Measurements from ENCODE around the gene CT45A1.
"Not testable (repeated sequence)": the region's sequence is repeated elsewhere in the genome, so short reads cannot be mapped to it uniquely, and the experiment has no call there.

CT45A1 gene, protein sequence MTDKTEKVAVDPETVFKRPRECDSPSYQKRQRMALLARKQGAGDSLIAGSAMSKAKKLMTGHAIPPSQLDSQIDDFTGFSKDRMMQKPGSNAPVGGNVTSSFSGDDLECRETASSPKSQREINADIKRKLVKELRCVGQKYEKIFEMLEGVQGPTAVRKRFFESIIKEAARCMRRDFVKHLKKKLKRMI

DNA sequence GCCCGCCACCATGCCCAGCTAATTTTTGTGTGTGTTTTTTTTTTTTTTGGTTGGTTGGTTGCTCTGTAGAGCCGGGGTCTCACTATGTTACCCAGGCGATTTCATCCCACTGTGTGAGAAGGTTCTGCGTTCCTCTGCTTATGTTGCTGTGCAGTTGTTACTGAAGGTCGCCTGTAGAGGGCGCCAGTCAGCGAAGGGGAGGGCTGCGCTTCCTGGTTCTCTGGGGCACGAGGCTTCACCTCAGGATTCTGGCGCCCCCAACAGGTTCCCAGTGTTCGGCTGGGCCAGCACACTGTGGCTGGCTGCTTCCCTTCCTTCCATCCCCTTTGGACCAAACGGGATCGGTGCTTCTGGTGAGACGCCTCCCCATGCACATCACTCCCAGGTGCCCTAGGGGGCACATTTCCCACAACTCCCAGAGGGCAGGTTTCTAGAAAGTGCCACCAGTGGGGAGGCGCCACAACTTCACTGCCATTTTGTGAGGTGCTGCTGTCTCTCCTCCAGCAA is at the start of gene CT45A1:
CT45A1 (plus strand) TSS at position 457 of the 507 bp plus-strand sequence. CDS start 5,302 bp downstream, outside the sequence.
- DNase-seq, result peak; percentile 81

DNA sequence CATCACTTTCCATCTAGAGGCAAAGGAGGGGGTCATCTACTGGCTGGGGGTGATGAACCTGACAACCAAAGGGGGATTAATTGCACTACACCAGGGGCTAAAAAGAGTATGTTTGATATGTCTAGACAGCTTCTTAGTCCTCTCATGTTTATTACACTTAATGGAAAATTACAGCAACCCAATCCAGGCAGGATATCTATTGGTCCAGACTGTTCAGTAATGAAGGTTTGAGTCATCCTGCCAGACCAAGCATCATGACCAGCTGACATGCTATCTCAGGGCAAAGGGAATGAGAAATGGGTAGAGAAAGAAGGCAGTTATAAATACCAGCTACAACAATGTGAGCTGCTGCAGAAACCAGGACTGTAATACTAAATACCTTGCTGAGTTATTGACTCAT is 40.5 kb upstream of the CT45A1 start:
- DNase-seq, result not testable (repeated sequence)

DNA sequence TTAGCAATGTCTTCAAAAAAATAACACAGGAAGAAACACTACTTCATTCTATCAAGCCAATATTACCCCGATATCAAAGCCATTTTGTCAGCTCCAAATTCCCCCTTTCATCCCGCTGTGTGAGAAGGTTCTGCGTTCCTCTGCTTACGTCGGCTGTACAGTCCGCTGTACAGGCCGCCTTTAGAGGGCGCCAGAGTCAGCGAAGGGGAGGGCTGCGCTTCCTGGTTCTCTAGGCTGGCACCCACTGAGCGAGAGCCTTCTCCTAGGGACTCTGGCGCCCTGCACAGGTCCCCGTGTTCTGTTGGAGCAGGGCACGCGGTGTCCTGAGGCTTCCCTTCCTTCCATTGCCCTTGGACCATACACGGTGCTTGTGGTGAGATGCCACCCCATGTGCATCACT is 25.3 kb upstream of the CT45A1 start:
- peak; percentile 60 for DNase-seq

DNA sequence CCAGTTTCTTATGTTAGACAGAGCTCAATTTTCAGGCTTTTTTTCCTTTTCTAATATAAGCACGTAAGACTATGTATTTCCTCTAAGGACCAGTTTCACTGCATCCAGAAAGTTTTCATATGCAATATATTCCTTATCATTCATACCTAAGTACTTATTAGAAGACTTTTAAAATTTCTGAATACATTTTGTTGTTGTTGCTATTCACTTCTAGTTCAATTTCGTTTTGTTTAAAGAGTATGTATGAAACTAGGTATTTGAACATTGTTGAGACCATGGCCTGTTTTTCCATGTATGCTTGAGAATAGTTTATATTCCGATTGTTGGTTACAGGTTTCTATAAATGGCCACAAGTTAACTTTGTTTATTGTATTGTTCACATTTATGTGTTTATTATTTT is 18.0 kb upstream of the CT45A1 start:
- no peak for DNase-seq

DNA sequence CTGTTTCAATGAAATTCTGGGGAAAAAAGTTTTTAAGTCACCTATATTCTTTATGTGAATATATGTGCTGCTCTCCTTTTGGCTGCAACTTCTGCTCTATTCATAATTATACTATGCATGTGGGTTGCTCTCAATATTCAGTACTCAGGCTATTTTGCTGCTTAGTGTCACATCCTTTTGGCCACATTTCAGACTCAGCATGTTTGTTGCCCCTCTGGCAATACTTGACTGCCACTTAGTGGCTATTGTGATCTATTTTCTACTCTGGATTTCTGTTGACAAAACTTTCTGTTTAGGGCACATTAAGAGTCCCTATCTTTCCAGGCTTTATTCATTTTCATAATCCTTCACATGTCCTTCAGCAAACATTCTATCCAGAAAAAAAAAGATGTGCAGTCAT is 15.8 kb upstream of the CT45A1 start:
- no peak for DNase-seq

DNA sequence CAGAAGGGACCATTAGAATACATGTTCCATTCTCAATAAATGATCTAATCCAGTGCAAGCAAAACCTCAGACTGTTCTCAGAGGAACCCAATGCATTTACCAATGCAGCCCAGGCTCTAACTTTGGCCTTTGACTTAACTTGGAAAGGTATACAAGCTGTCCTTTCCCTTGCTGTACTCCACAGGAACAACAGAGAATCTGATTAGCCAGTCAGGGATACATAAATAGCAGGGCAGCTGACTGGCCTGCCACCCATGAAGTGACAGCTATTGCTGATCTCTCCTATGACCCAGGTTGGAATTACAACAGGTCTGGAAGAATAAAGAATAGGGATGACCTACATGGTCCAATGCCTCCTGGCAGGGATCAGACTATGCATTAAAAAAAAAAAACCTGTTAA is 14.5 kb upstream of the CT45A1 start:
- no peak for DNase-seq

DNA sequence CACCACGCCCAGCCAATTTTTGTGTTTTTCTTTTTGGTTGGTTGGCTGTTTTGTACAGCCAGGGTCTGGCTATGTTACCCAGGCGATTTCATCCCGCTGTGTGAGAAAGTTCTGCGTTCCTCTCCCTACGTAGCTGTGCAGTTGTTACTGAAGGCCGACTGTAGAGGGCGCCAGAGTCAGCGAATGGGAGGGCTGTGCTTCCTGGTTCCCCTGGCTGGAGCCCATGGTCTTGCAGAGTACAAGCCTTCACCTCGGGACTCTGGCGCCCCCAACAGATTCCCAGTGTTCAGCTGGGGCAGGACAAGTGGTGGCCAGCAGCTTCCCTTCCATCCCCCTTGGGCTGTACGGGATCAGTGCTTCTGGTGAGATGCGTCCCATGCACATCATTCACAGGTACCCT is 5.6 kb upstream of the CT45A1 start:
- DNase-seq, result peak; percentile 80

DNA sequence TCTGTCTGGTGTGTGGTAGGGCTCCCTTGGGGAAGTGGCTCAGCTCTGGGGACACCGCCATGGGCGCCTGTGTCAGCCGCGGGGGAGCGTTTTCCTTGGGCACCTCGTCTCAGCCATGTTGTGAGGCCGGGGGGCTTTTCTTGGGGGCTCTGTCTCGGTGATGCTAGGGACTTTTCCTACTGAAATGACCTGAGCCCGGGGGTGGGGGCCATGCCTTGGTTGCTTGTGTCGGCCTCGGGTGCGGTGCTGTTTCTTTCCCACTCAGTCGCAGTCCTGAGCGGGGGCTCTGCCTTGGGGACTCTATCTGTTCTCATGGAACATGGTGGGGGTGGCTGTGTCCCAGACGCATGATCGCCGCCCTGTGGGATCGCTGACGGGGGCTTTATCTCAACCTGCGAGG is 356 bp downstream of the CT45A1 start:
- no peak for DNase-seq

DNA sequence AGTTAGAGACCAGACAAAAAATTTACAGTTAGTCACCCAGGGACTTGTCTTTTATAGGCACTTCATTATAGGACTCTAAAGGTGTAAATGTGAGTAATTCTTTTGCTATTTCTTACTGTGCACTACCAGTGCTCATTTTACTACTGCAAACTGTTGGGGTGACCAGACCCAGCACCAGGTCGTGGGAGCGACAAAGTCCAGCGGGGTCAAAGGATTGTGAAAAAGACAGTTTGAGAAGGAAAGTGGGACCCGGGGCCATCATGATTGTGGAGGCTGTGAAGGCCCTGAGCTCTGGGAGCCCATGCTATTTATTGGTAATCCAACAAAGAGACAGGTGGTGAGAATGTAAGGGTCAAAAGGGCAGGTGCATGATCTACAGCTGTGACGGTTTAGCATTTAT is 21.2 kb downstream of the CT45A1 start:
- not testable (repeated sequence) for DNase-seq

DNA sequence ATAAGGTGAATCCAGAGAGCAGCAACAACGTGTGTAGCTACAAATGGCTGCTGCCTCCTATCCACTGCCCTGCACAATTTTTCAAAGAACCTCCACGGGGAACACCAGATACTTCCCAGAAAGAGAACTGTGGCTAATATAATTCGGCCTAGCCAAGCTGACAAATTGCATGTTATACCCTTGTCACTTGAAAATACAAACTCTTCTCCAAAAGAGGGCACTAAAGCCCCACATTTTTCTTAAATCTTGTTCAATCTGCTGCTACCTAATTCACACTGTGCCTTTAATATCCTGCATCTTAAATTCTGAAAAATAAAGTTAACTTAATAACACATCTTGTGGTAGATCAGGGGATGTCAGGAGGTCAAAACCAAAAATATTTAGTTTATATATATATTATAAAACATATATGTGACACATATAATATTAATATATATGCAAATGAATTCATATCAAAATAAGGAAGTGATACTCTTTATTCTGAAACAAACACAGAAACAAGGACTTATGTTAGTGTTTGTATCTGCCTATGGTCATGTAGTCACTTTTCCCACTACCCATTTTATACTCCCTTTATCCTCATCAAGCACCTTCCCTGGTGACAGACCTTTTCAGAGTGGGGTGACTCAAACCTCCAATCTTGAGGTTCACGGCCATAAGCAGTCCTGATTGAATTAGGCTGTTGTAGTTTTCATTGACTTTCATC is 24.1 kb downstream of the CT45A1 start:
- no peak for DNase-seq

DNA sequence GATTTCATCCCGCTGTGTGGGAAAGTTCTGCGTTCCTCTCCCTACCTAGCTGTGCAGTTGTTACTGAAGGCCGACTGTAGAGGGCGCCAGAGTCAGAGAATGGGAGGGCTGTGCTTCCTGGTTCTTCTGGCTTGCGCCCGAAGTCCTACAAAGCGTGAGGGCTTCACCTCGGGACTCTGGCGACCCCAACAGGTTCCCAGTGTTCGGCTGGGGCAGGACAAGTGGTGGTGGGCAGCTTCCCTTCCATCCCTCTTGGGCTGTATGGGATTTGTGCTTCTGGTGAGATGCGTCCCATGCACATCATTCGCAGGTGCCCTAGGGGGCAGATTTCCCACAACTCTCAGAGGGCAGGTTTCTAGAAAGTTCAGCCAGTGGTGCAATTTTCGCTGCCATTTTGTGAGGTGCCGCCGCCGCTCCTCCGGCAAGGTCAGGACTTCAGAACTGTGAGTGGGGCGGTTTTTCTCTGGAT is 27.3 kb downstream of the CT45A1 start:
- DNase-seq, result peak; percentile 80

DNA sequence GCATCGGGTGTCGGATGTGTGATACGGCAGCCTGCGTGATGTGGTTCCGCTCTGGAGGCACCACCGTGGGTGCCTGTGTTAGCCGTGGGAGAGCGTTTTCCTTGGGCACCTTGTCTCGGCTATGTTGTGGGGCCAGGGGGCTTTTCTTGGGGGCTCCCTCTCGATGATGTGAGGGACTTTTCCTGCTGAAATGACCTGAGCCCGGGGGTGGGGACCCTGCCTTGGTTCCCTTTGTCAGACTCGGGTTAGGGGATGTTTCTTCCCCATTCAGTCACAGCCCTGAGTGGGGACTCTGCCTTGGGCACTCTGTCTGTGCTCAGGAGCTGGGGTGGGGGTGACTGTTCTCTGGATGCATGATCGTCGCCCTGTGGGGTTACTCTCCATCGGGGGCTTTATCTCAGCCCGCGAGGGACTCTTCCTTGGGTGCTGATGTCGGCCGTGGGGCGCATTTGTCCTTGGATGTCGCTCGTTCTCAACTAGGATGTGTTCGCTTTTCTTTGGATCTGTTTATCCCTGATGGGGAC is 27.8 kb downstream of the CT45A1 start:
- no peak for DNase-seq

DNA sequence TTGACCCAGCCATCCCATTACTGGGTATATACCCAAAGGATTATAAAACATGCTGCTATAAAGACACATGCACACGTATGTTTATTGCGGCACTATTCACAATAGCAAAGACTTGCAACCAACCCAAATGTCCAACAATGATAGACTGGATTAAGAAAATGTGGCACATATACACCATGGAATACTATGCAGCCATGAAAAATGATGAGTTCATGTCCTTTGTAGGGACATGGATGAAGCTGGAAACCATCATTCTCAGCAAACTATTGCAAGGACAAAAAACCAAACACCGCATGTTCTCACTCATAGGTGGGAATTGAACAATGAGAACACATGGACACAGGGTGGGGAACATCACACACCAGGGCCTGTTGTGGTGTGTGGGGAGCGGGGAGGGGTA is 31.3 kb downstream of the CT45A1 start:
- DNase-seq, result not testable (repeated sequence)

DNA sequence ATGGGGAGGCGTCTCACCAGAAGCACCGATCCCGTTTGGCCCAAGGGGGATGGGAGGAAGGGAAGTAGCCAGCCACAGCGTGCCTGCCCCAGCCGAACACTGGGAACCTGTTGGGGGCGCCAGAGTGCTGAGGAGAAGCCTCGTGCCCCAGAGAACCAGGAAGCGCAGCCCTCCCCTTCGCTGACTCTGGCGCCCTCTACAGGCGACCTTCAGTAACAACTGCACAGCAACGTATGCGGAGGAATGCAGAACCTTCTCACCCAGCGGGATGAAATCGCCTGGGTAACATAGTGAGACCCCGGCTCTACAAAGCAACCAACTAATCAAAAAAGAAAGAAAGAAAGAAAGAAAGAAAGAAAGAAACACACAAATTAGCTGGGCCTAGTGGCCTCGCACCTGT is 54.7 kb downstream of the CT45A1 start, which contains the start of gene CT45A3:
CT45A3 (minus strand) TSS at position 101 of the 400 bp plus-strand sequence. CDS start 3,747 bp downstream, outside the sequence.
- not testable (repeated sequence) for DNase-seq

Measured in activated CD4-positive, alpha-beta T cell treated with anti-CD3 and anti-CD28 coated beads for 48 hours (primary cell).